Keratinocyte (primary cell): ENCODE results near the gene KRTAP10-11. TPM values are rescaled to one million over a fixed set of nuclear protein-coding genes. Genes with fewer than 3 reads are reported as not detected.
"Not testable (repeated sequence)": the region's sequence is repeated elsewhere in the genome, so short reads cannot be mapped to it uniquely, and the experiment has no call there.

Source experiments
- DNase-seq: peaks from one replicate; pipeline ENCODE4 v3.0.0-alpha.2; 2011; ENCODE audit warnings: low read depth, missing footprints, low spot score
- FAIRE-seq: peaks from 2 replicates; lab custom pipeline; 2011; peaks lifted over from hg19 to GRCh38; lab: Jason Lieb, UNC
- H2AFZ ChIP-seq: 2 replicates; pipeline ENCODE4 v1.6.0; 2012; ENCODE audit warnings: low read length, control low read depth, inconsistent platforms; ENCODE audit not compliant: control insufficient read depth
- H3K27ac ChIP-seq: 2 replicates; pipeline ENCODE4 v1.5.1; 2011; ENCODE audit warnings: low read length; ENCODE audit not compliant: control insufficient read depth, insufficient read depth
- H3K27me3 ChIP-seq: 3 replicates; pipeline ENCODE4 v1.6.0; 2011; ENCODE audit warnings: low read length; ENCODE audit not compliant: control insufficient read depth, insufficient read depth; ENCODE audit errors: extremely low read depth
- H3K36me3 ChIP-seq, 2 experiments: 2 replicates in 1 of 2; 3 replicates in 1 of 2; pipeline ENCODE4 v1.5.1; 2011; ENCODE audit warnings: low read length in 2 of 2, mild to moderate bottlenecking in 1 of 2; ENCODE audit not compliant: control insufficient read depth in 2 of 2, insufficient read depth in 2 of 2; ENCODE audit errors: extremely low read depth in 1 of 2
- H3K4me1 ChIP-seq: 3 replicates; pipeline ENCODE4 v1.5.1; 2011; ENCODE audit warnings: low read length; ENCODE audit not compliant: control insufficient read depth, insufficient read depth; ENCODE audit errors: extremely low read depth
- H3K4me2 ChIP-seq: 3 replicates; pipeline ENCODE4 v1.6.0; 2011; ENCODE audit warnings: low read depth, low read length; ENCODE audit not compliant: control insufficient read depth, insufficient read depth; ENCODE audit errors: extremely low read depth
- H3K4me3 ChIP-seq, 3 experiments: fragments of 200-600 bp in 1 of 3; sonication (generic) in 1 of 3; 2 replicates in 2 of 3; 3 replicates in 1 of 3; pipeline ENCODE4 v1.5.1; 2011 to 2016; ENCODE audit warnings: low read length in 3 of 3, mild to moderate bottlenecking in 3 of 3, control low read depth in 2 of 3, inconsistent platforms in 1 of 3, low read depth in 1 of 3, mixed read lengths in 1 of 3, mixed run types in 1 of 3, moderate library complexity in 1 of 3; ENCODE audit not compliant: control insufficient read depth in 2 of 3, insufficient read depth in 2 of 3; ENCODE audit errors: extremely low read depth in 1 of 3
- H3K79me2 ChIP-seq: 2 replicates; pipeline ENCODE4 v1.6.0; 2012; ENCODE audit warnings: low read length; ENCODE audit not compliant: control insufficient read depth, insufficient read depth
- H3K9ac ChIP-seq: 3 replicates; pipeline ENCODE4 v1.6.0; 2011; ENCODE audit warnings: low read length; ENCODE audit not compliant: control insufficient read depth, insufficient read depth; ENCODE audit errors: extremely low read depth
- H3K9me1 ChIP-seq: 3 replicates; pipeline ENCODE4 v1.6.0; 2011; ENCODE audit warnings: low read length; ENCODE audit not compliant: control insufficient read depth, insufficient read depth; ENCODE audit errors: extremely low read depth
- H3K9me3 ChIP-seq: 2 replicates; pipeline ENCODE4 v1.5.1; 2012; ENCODE audit warnings: low read depth, low read length; ENCODE audit not compliant: control insufficient read depth
- H4K20me1 ChIP-seq: 3 replicates; pipeline ENCODE4 v1.6.0; 2011; ENCODE audit warnings: low read length; ENCODE audit not compliant: control insufficient read depth, insufficient read depth; ENCODE audit errors: extremely low read depth
- CTCF ChIP-seq, 3 experiments: IDR thresholded peaks in 1 of 3; conservative IDR thresholded peaks in 1 of 3; optimal IDR thresholded peaks in 1 of 3; 2 replicates in 2 of 3; 3 replicates in 1 of 3; pipeline versions ENCODE3 to v1.5.1; 2011; ENCODE audit warnings: low read length in 3 of 3, mild to moderate bottlenecking in 3 of 3, moderate library complexity in 2 of 3, control low read depth in 1 of 3, inconsistent platforms in 1 of 3; ENCODE audit not compliant: insufficient read depth in 2 of 3; ENCODE audit errors: extremely low read depth in 1 of 3
- EZH2 ChIP-seq: IDR thresholded peaks from one replicate; pipeline ENCODE4 v1.6.1; 2012; ENCODE audit warnings: inconsistent platforms, mild to moderate bottlenecking, low read length, moderate library complexity
- dilution Hi-C: fragments of 300-500 bp; cut with MboI; formaldehyde crosslinking; loops from one replicate; pipeline ENCODE4 v1.7.0; 2020; ENCODE audit warnings: low sequenced_read_pairs; ENCODE audit not compliant: extremely low pct_ligation_motif_present
- polyA plus RNA-seq, 5 experiments: library from polyadenylated mRNA; depleted of rRNA in 3 of 5; stranded (reverse) in 3 of 5; stranded (forward) in 1 of 5; unstranded in 1 of 5; fragments of >200 nt; gene quantifications; 1 replicate in 1 of 5; 2 replicates in 3 of 5; 3 replicates in 1 of 5; pipeline versions ENCODE4 v1.2.1 to v1.2.3, GENCODE V29; 2011 to 2012; ENCODE audit warnings: missing spikeins in 2 of 5, low read depth in 1 of 5, low replicate concordance in 1 of 5

Gene KRTAP10-11
- polyA plus RNA-seq, 1 donor (not counting 4 experiments of a cell fraction or from before 2014, with no cell fraction given), result not detected

GRCh38 chr21:44626673-44627143 lies 19.5 kb upstream of the KRTAP10-11 start, which contains the start of gene KRTAP10-9:
TSS of gene KRTAP10-9 (plus strand) at chr21:44627093. CDS start at chr21:44627172, 79 bp downstream.
- FAIRE-seq, result no peak
- Histone ChIP-seq H3K4me3 (no peak within 1 kb of the TSS), H3K27ac (no peak within 1 kb of the TSS), H3K9me1 (no peaks in the 10 kb centered on the region), H2AFZ (no peak within 1 kb of the TSS), H3K79me2 (no peaks in the 10 kb centered on the region), H3K27me3 (no peaks in the 10 kb centered on the region), H3K36me3 (no peaks in the 10 kb centered on the region), H4K20me1 (no peaks in the 10 kb centered on the region), H3K9me3 (peaks cover 14% of the 10 kb centered on the region), H3K4me2 (no peak within 1 kb of the TSS), H3K4me1 (no peaks in the 10 kb centered on the region), H3K9ac (no peak within 1 kb of the TSS)
- DNase-seq, result no peak
- dilution Hi-C loops, result no loop called here
- TF ChIP-seq EZH2, result no peak
- TF ChIP-seq CTCF (optimal IDR thresholded peaks at IDR 0.05 in 1 of 3, IDR thresholded peaks at IDR 0.05 in 1 of 3, conservative IDR thresholded peaks at IDR 0.05 in 1 of 3; ENCODE audit: extremely low read depth in 1 of 3, insufficient read depth in 2 of 3, low read length in 3 of 3), result no peak

- DNase-seq, dilution Hi-C loops: not testable (repeated sequence)
Observed at GRCh38 chr21:44627181-44627822, 18.9 kb upstream of the KRTAP10-11 start.

GRCh38 chr21:44627831-44628233 lies 18.4 kb upstream of the KRTAP10-11 start:
- H3K4me2 ChIP-seq, H3K4me3 ChIP-seq, dilution Hi-C loops, H3K36me3 ChIP-seq, H3K79me2 ChIP-seq, H3K9ac ChIP-seq, H3K27ac ChIP-seq, H4K20me1 ChIP-seq, H2AFZ ChIP-seq, FAIRE-seq, H3K4me1 ChIP-seq, DNase-seq, H3K9me1 ChIP-seq, H3K27me3 ChIP-seq: not testable (repeated sequence)
- peaks cover 13% of the 10 kb centered on the region for H3K9me3 ChIP-seq

More at GRCh38 chr21:44627181-44627822, 18.9 kb upstream of the KRTAP10-11 start:
- H3K9ac ChIP-seq, H3K27me3 ChIP-seq, H3K79me2 ChIP-seq, H3K27ac ChIP-seq, H3K4me1 ChIP-seq, FAIRE-seq, H3K4me3 ChIP-seq, H2AFZ ChIP-seq, H4K20me1 ChIP-seq, H3K36me3 ChIP-seq, H3K9me1 ChIP-seq, H3K4me2 ChIP-seq: not testable (repeated sequence)
- H3K9me3 ChIP-seq, result peaks cover 14% of the 10 kb centered on the region
